ENCODE results near the gene NHERF2. TPM values are rescaled to one million over a fixed set of nuclear protein-coding genes. Genes with fewer than 3 reads are reported as not detected.

Gene NHERF2
- total RNA-seq, 2 donors from 2014 or later, result 20.1 to 25.5 TPM

DNA sequence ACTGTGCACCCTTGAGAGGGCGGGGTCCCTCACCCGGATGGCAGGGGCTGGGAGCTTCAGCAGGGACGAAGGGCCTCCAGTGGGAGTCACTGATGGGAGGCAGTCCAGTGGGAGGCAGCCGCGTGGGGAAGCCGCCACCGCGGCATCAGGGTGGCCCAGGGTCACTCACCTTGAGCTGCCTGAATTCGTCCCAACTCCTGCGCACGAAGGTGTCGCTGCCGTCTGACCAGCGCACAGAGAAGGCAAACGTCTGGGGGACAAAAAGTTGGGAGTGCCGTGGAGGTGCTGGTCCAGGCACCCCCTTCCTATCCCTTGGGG lies 46.0 kb upstream of the NHERF2 start:
- peaks cover 5% of the 10 kb centered on the region for H3K4me1 Mint-ChIP-seq
- peaks cover 41% of the 10 kb centered on the region for H3K27me3 Mint-ChIP-seq (ENCODE audit: insufficient read depth)
- H3K36me3 Mint-ChIP-seq (ENCODE audit: low read depth), result peaks cover 6% of the 10 kb centered on the region
- H3K4me1 ChIP-seq (ENCODE audit: control insufficient read depth, insufficient read depth, low read length), result no peaks in the 10 kb centered on the region
- no peaks in the 10 kb centered on the region for H3K9me3 ChIP-seq (ENCODE audit: control insufficient read depth, low read length)
- no peaks in the 10 kb centered on the region for H3K9me3 Mint-ChIP-seq
- H3K36me3 ChIP-seq (ENCODE audit: control insufficient read depth, insufficient read depth, low read length), result peaks cover 29% of the 10 kb centered on the region
- no peak overlapping the region for H3K27ac ChIP-seq (ENCODE audit: low read depth, low read length)
- TF ChIP-seq, protein P1, sequence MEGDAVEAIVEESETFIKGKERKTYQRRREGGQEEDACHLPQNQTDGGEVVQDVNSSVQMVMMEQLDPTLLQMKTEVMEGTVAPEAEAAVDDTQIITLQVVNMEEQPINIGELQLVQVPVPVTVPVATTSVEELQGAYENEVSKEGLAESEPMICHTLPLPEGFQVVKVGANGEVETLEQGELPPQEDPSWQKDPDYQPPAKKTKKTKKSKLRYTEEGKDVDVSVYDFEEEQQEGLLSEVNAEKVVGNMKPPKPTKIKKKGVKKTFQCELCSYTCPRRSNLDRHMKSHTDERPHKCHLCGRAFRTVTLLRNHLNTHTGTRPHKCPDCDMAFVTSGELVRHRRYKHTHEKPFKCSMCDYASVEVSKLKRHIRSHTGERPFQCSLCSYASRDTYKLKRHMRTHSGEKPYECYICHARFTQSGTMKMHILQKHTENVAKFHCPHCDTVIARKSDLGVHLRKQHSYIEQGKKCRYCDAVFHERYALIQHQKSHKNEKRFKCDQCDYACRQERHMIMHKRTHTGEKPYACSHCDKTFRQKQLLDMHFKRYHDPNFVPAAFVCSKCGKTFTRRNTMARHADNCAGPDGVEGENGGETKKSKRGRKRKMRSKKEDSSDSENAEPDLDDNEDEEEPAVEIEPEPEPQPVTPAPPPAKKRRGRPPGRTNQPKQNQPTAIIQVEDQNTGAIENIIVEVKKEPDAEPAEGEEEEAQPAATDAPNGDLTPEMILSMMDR (conservative IDR thresholded peaks at IDR 0.05), result no peak
- H3K9ac ChIP-seq (ENCODE audit: extremely low read depth, low read length, poor library complexity, severe bottlenecking), result no peak overlapping the region
- H3K4me3 Mint-ChIP-seq, result no peak overlapping the region
- 62 to 64% methylated on average over 5 to 16 of the region's 16 CpGs for WGBS, 2 experiments (ENCODE audit: insufficient coverage in 1 of 2, insufficient read length in 1 of 2)
- no peak for DNase-seq
- H3K27me3 ChIP-seq (ENCODE audit: control insufficient read depth, insufficient read depth, low read length, poor library complexity, severe bottlenecking), result peaks cover 47% of the 10 kb centered on the region
- no peak overlapping the region for H3K4me3 ChIP-seq (ENCODE audit: low read length)
- no peak overlapping the region for H3K27ac Mint-ChIP-seq

DNA sequence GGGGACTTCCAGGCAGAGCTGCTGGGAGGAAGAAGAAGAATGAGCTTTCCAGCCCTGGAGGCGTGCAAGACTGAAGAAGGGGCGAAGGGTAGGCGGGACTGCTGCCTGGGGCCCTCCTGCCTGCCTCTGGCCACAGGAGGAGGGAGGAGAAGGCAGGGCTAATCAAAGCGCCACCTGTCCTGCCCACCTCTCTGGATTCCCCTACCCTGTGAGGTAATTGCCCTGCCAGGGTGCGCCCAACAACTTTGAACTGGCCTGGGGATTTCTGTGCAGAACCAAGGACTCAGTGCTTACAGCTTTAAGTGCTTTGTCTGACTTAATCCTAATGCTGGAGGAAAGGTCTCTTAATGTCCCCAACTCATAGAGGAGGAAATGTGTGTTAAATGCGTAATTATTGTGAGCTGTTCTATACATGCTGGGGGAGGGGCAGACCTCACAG lies 45.3 kb upstream of the NHERF2 start, which contains the start of gene NOXO1:
Gene NOXO1, minus strand, starts transcription at position 72 of the 439 bp plus-strand sequence. CDS start 290 bp downstream, outside the sequence.
- WGBS, 2 experiments (ENCODE audit: insufficient coverage in 1 of 2, insufficient read length in 1 of 2), result 60 to 71% methylated on average over 1 to 6 of the region's 6 CpGs
- no peaks in the 10 kb centered on the region for H3K9me3 Mint-ChIP-seq
- no peak within 1 kb of the TSS for H3K27ac Mint-ChIP-seq
- H3K4me1 Mint-ChIP-seq, result peaks cover 5% of the 10 kb centered on the region
- peaks cover 3% of the 10 kb centered on the region for H3K36me3 Mint-ChIP-seq (ENCODE audit: low read depth)
- peak within 1 kb of the TSS; percentile 12 for H3K27ac ChIP-seq (ENCODE audit: low read depth, low read length)
- peaks cover 47% of the 10 kb centered on the region for H3K27me3 ChIP-seq (ENCODE audit: control insufficient read depth, insufficient read depth, low read length, poor library complexity, severe bottlenecking)
- DNase-seq, result no peak
- H3K4me1 ChIP-seq (ENCODE audit: control insufficient read depth, insufficient read depth, low read length), result no peaks in the 10 kb centered on the region
- TF ChIP-seq, protein P1 (conservative IDR thresholded peaks at IDR 0.05), result no peak
- H3K4me3 Mint-ChIP-seq, result peak within 1 kb of the TSS; percentile 9
- H3K9me3 ChIP-seq (ENCODE audit: control insufficient read depth, low read length), result no peaks in the 10 kb centered on the region
- H3K36me3 ChIP-seq (ENCODE audit: control insufficient read depth, insufficient read depth, low read length), result peaks cover 29% of the 10 kb centered on the region
- no peak within 1 kb of the TSS for H3K4me3 ChIP-seq (ENCODE audit: low read length)
- H3K9ac ChIP-seq (ENCODE audit: extremely low read depth, low read length, poor library complexity, severe bottlenecking), result no peak within 1 kb of the TSS
- H3K27me3 Mint-ChIP-seq (ENCODE audit: insufficient read depth), result peaks cover 41% of the 10 kb centered on the region

DNA sequence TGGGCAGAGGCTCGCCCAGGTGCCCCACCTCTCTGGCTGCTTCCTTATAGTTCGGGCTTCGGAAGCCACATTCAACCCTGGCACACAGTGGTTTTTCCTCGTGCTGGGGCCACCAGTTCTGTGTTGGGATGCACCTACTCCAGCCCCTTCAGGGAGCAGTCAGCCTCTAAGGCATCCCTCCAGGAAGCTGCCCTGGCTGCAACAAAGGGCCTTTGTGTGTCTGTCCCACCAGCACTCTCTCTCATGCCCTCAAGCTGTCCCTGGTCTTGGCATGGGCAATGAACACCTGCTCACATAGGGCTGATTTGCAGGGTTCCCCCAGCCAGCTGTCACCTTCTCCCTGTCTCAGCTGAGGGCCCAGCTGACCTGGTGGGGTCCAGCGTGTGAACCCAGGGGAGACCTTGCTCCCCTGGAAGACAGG lies 44.7 kb upstream of the NHERF2 start:
- Histone ChIP-seq H3K9ac (ENCODE audit: extremely low read depth, low read length, poor library complexity, severe bottlenecking) (no peak overlapping the region), H3K4me1 (ENCODE audit: control insufficient read depth, insufficient read depth, low read length) (no peaks in the 10 kb centered on the region), H3K9me3 (ENCODE audit: control insufficient read depth, low read length) (no peaks in the 10 kb centered on the region), H3K27me3 (ENCODE audit: control insufficient read depth, insufficient read depth, low read length, poor library complexity, severe bottlenecking) (peaks cover 47% of the 10 kb centered on the region), H3K27ac (ENCODE audit: low read depth, low read length) (peak overlapping the region; percentile 12), H3K4me3 (ENCODE audit: low read length) (no peak overlapping the region), H3K36me3 (ENCODE audit: control insufficient read depth, insufficient read depth, low read length) (peaks cover 29% of the 10 kb centered on the region)
- Mint-ChIP-seq H3K4me1 (peaks cover 5% of the 10 kb centered on the region), H3K4me3 (no peak overlapping the region), H3K27me3 (ENCODE audit: insufficient read depth) (peaks cover 41% of the 10 kb centered on the region), H3K9me3 (no peaks in the 10 kb centered on the region), H3K27ac (no peak overlapping the region), H3K36me3 (ENCODE audit: low read depth) (peaks cover 9% of the 10 kb centered on the region)
- TF ChIP-seq, protein P1 (conservative IDR thresholded peaks at IDR 0.05), result no peak
- 77 to 81% methylated on average over 5 of the region's 5 CpGs for WGBS, 2 experiments (ENCODE audit: insufficient coverage in 1 of 2, insufficient read length in 1 of 2)
- no peak for DNase-seq

All from endodermal cell (in vitro differentiated cells).